Large intestine (tissue), 3 donors: ENCODE results near the gene KEAP1. TPM values are rescaled to one million over a fixed set of nuclear protein-coding genes. Genes with fewer than 3 reads are reported as not detected.
"Not testable (repeated sequence)": the region's sequence is repeated elsewhere in the genome, so short reads cannot be mapped to it uniquely, and the experiment has no call there.

Source experiments
- DNase-seq, 2 donors: peaks; one replicate each; pipeline versions ENCODE4 v3.0.0 to v3.0.0-alpha.2; 2013
- H3K27ac ChIP-seq: one replicate; pipeline ENCODE4 v1.5.1; 2013; ENCODE audit warnings: low read length
- H3K27me3 ChIP-seq: 2 replicates; pipeline ENCODE4 v1.6.1; 2013; ENCODE audit warnings: low read length; ENCODE audit not compliant: control insufficient read depth, insufficient read depth
- H3K36me3 ChIP-seq: 2 replicates; pipeline ENCODE4 v1.6.1; 2013; ENCODE audit warnings: low read length; ENCODE audit not compliant: control insufficient read depth, insufficient read depth
- H3K4me1 ChIP-seq: one replicate; pipeline ENCODE4 v1.6.1; 2013; ENCODE audit warnings: low read length; ENCODE audit not compliant: control insufficient read depth, insufficient read depth
- H3K4me3 ChIP-seq: one replicate; pipeline ENCODE4 v1.5.1; 2013; ENCODE audit warnings: low read length
- H3K9me3 ChIP-seq: one replicate; pipeline ENCODE4 v1.6.1; 2013; ENCODE audit warnings: mild to moderate bottlenecking, low read depth, low read length, moderate library complexity; ENCODE audit not compliant: control insufficient read depth
- WGBS: methylation state at CpG from one replicate; pipeline ENCODE4 v1.1.5; 2013; ENCODE audit warnings: low lambda C conversion rate; ENCODE audit not compliant: insufficient coverage; 5-methylcytosine and 5-hydroxymethylcytosine counted together
- polyA plus RNA-seq: library from polyadenylated mRNA; unstranded; fragments of 120-200 nt; gene quantifications from one replicate; pipeline ENCODE4 v1.2.1, GENCODE V29; 2013

KEAP1 gene
- polyA plus RNA-seq, 1 donor = 36.7 TPM

GRCh38 chr19:10468133-10468532 is 35.0 kb downstream of the KEAP1 start:
- no peak for DNase-seq
- Histone ChIP-seq H3K4me3 (no peak overlapping the region), H3K9me3 (no peaks in the 10 kb centered on the region), H3K27ac (no peak overlapping the region), H3K4me1 (no peaks in the 10 kb centered on the region), H3K36me3 (no peaks in the 10 kb centered on the region), H3K27me3 (peaks cover 13% of the 10 kb centered on the region)
- WGBS = no CpG with 5 or more reads among the region's 12 CpGs

GRCh38 chr19:10467104-10467706 is 36.0 kb downstream of the KEAP1 start:
- Histone ChIP-seq H3K4me3 (no peak overlapping the region), H3K9me3 (no peaks in the 10 kb centered on the region), H3K27ac (no peak overlapping the region), H3K4me1 (no peaks in the 10 kb centered on the region), H3K27me3 (peaks cover 15% of the 10 kb centered on the region), H3K36me3 (no peaks in the 10 kb centered on the region)
- no peak for DNase-seq
- WGBS = no CpG with 5 or more reads among the region's 20 CpGs

- Histone ChIP-seq H3K27ac (no peak overlapping the region), H3K4me1 (peaks cover 7% of the 10 kb centered on the region), H3K27me3 (peaks cover 15% of the 10 kb centered on the region), H3K36me3 (no peaks in the 10 kb centered on the region), H3K4me3 (no peak overlapping the region), H3K9me3 (no peaks in the 10 kb centered on the region)
- no peak for DNase-seq
- 100% methylated on average over 1 of the region's 5 CpGs for WGBS
Observed at GRCh38 chr19:10464456-10464855, 38.7 kb downstream of the KEAP1 start.

- WGBS = 90% methylated on average over 2 of the region's 4 CpGs
- no peak overlapping the region for H3K27ac ChIP-seq
- peaks cover 2% of the 10 kb centered on the region for H3K27me3 ChIP-seq
- no peak overlapping the region for H3K4me3 ChIP-seq
- no peak for DNase-seq
- no peaks in the 10 kb centered on the region for H3K9me3 ChIP-seq
- H3K4me1 ChIP-seq = peaks cover 7% of the 10 kb centered on the region
- no peaks in the 10 kb centered on the region for H3K36me3 ChIP-seq
Observed at GRCh38 chr19:10462557-10462956, 40.6 kb downstream of the KEAP1 start.

- no CpG with 5 or more reads among the region's 15 CpGs for WGBS
- not testable (repeated sequence) for H3K4me3 ChIP-seq, H3K4me1 ChIP-seq, H3K27me3 ChIP-seq, H3K9me3 ChIP-seq, DNase-seq, H3K36me3 ChIP-seq, H3K27ac ChIP-seq
Observed at GRCh38 chr19:10462042-10462441, 41.1 kb downstream of the KEAP1 start.

GRCh38 chr19:10461047-10461949 is 41.9 kb downstream of the KEAP1 start:
- H3K4me3 ChIP-seq = peak overlapping the region; percentile 30
- 40% methylated on average over 3 of the region's 45 CpGs for WGBS
- peaks cover 2% of the 10 kb centered on the region for H3K27me3 ChIP-seq
- DNase-seq = peak; percentile 87 to 91
- H3K9me3 ChIP-seq = no peaks in the 10 kb centered on the region
- peaks cover 7% of the 10 kb centered on the region for H3K4me1 ChIP-seq
- H3K27ac ChIP-seq = no peak overlapping the region
- H3K36me3 ChIP-seq = no peaks in the 10 kb centered on the region

- no peaks in the 10 kb centered on the region for H3K9me3 ChIP-seq
- no peak overlapping the region for H3K27ac ChIP-seq
- H3K4me1 ChIP-seq = peaks cover 7% of the 10 kb centered on the region
- no peak overlapping the region for H3K4me3 ChIP-seq
- H3K36me3 ChIP-seq = no peaks in the 10 kb centered on the region
- no CpG with 5 or more reads among the region's 8 CpGs for WGBS
- H3K27me3 ChIP-seq = peaks cover 2% of the 10 kb centered on the region
- DNase-seq = no peak
Observed at GRCh38 chr19:10460714-10461046, 42.5 kb downstream of the KEAP1 start.

- peaks cover 11% of the 10 kb centered on the region for H3K27me3 ChIP-seq
- not testable (repeated sequence) for H3K27ac ChIP-seq, H3K36me3 ChIP-seq, H3K4me1 ChIP-seq, DNase-seq, H3K9me3 ChIP-seq, H3K4me3 ChIP-seq
- no CpG with 5 or more reads among the region's 7 CpGs for WGBS
Observed at GRCh38 chr19:10458733-10459132, 44.4 kb downstream of the KEAP1 start.

GRCh38 chr19:10454267-10454666 is 48.9 kb downstream of the KEAP1 start:
- DNase-seq = no peak
- Histone ChIP-seq H3K27ac (no peak overlapping the region), H3K4me1 (no peaks in the 10 kb centered on the region), H3K36me3 (no peaks in the 10 kb centered on the region), H3K4me3 (no peak overlapping the region), H3K27me3 (peaks cover 24% of the 10 kb centered on the region), H3K9me3 (peaks cover 4% of the 10 kb centered on the region)
- WGBS = no CpG with 5 or more reads among the region's 5 CpGs

GRCh38 chr19:10453852-10454251 is 49.3 kb downstream of the KEAP1 start:
- Histone ChIP-seq H3K27ac (no peak overlapping the region), H3K27me3 (peaks cover 24% of the 10 kb centered on the region)
- no CpG with 5 or more reads among the region's 4 CpGs for WGBS

More at GRCh38 chr19:10453852-10454251, 49.3 kb downstream of the KEAP1 start:
- no peak for DNase-seq
- Histone ChIP-seq H3K4me1 (no peaks in the 10 kb centered on the region), H3K36me3 (no peaks in the 10 kb centered on the region), H3K4me3 (no peak overlapping the region), H3K9me3 (peaks cover 4% of the 10 kb centered on the region)
